HEK293 (cell line): Measurements from ENCODE around the gene PINLYP.
A peak's percentile ranks its signal among the peaks of the same experiment; 100 is the strongest.

Source experiments
- CTCF ChIP-seq: fragments of 450-650 bp; formaldehyde crosslinking; IDR thresholded peaks from 2 replicates; pipeline ENCODE4 v1.5.1; 2016; ENCODE audit warnings: missing biosample characterization, missing genetic modification characterization
- KLF1 ChIP-seq: fragments of 450-650 bp; formaldehyde crosslinking; IDR thresholded peaks from 2 replicates; pipeline ENCODE4 v1.5.1; 2016; ENCODE audit warnings: missing biosample characterization, missing genetic modification characterization
- MZF1 ChIP-seq: fragments of 450-650 bp; formaldehyde crosslinking; IDR thresholded peaks from 2 replicates; pipeline ENCODE4 v1.5.1; 2017; ENCODE audit warnings: missing biosample characterization, missing genetic modification characterization, borderline replicate concordance
- RBAK ChIP-seq: fragments of 450-650 bp; formaldehyde crosslinking; IDR thresholded peaks from 2 replicates; pipeline ENCODE4 v1.5.1; 2016; ENCODE audit warnings: missing biosample characterization, missing genetic modification characterization
- ZBTB1 ChIP-seq: fragments of 450-650 bp; formaldehyde crosslinking; IDR thresholded peaks from 2 replicates; pipeline ENCODE4 v1.5.1; 2016; ENCODE audit warnings: missing biosample characterization, missing genetic modification characterization
- ZBTB10 ChIP-seq: fragments of 450-650 bp; formaldehyde crosslinking; IDR thresholded peaks from 2 replicates; pipeline ENCODE4 v1.5.1; 2016; ENCODE audit warnings: missing biosample characterization, missing genetic modification characterization
- ZBTB11 ChIP-seq: fragments of 450-650 bp; formaldehyde crosslinking; conservative IDR thresholded peaks from 2 replicates; pipeline ENCODE4 v1.5.1; 2016; ENCODE audit warnings: low read depth, missing biosample characterization, missing genetic modification characterization
- ZBTB26 ChIP-seq: fragments of 450-650 bp; formaldehyde crosslinking; optimal IDR thresholded peaks from 2 replicates; pipeline ENCODE3; 2016; ENCODE audit warnings: missing biosample characterization, mild to moderate bottlenecking, missing genetic modification characterization
- ZNF169 ChIP-seq: fragments of 450-650 bp; formaldehyde crosslinking; IDR thresholded peaks from 2 replicates; pipeline ENCODE4 v1.5.1; 2016; ENCODE audit warnings: missing biosample characterization, missing genetic modification characterization
- ZNF19 ChIP-seq: fragments of 450-650 bp; formaldehyde crosslinking; IDR thresholded peaks from 2 replicates; pipeline ENCODE4; 2016; ENCODE audit warnings: missing biosample characterization, missing genetic modification characterization, low read depth
- ZNF24 ChIP-seq: fragments of 450-650 bp; formaldehyde crosslinking; IDR thresholded peaks from 2 replicates; pipeline ENCODE4 v1.5.1; 2016; ENCODE audit warnings: missing biosample characterization, missing genetic modification characterization
- ZNF26 ChIP-seq: fragments of 450-650 bp; formaldehyde crosslinking; IDR thresholded peaks from 2 replicates; pipeline ENCODE4 v1.5.1; 2016; ENCODE audit warnings: missing biosample characterization, missing genetic modification characterization
- ZNF514 ChIP-seq: fragments of 450-650 bp; formaldehyde crosslinking; IDR thresholded peaks from 2 replicates; pipeline ENCODE4 v1.5.1; 2016; ENCODE audit warnings: missing biosample characterization, missing genetic modification characterization
- ZNF555 ChIP-seq: fragments of 450-650 bp; formaldehyde crosslinking; conservative IDR thresholded peaks from 2 replicates; pipeline ENCODE4 v1.5.1; 2017; ENCODE audit warnings: missing biosample characterization, mild to moderate bottlenecking, missing genetic modification characterization, inconsistent platforms
- ZNF560 ChIP-seq: fragments of 450-650 bp; formaldehyde crosslinking; IDR thresholded peaks from 2 replicates; pipeline ENCODE4 v1.5.1; 2017; ENCODE audit warnings: missing biosample characterization, missing genetic modification characterization, borderline replicate concordance
- ZNF670 ChIP-seq: fragments of 450-650 bp; formaldehyde crosslinking; IDR thresholded peaks from 2 replicates; pipeline ENCODE4 v1.5.1; 2016; ENCODE audit warnings: missing biosample characterization, missing genetic modification characterization, low read depth
- TF ChIP-seq, protein P1 (sequence below): fragments of 450-650 bp; formaldehyde crosslinking; IDR thresholded peaks from 2 replicates; pipeline ENCODE4 v1.5.1; 2016; ENCODE audit warnings: missing biosample characterization, missing genetic modification characterization
- TF ChIP-seq, protein P2 (sequence below): fragments of 450-650 bp; formaldehyde crosslinking; IDR thresholded peaks from 2 replicates; pipeline ENCODE4 v1.5.1; 2016; ENCODE audit warnings: missing biosample characterization, missing genetic modification characterization
- TF ChIP-seq, protein P3 (sequence below): fragments of 450-650 bp; formaldehyde crosslinking; IDR thresholded peaks from 2 replicates; pipeline ENCODE4 v1.5.1; 2016; ENCODE audit warnings: missing biosample characterization, missing genetic modification characterization, borderline replicate concordance

The PINLYP gene

DNA sequence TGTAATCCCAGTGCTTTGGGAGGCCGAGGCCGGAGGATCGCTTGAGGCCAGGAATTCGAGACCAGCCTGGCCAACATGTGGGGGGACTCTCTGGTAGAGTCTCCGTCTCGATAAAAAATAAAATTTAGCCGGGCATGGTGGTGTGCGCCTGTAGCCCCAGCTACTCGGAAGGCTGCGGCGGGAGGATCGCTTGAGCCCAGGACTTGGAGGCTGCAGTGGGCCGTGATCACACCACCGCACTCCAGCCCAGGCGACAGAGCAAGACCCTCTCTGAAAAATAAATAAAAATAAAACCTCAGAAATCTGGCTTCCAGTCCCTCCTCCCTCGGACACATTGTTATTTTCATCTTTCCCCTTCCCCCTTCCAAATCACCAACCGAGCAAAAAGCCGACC lies 20.0 kb downstream of the PINLYP start (continued):
- TF ChIP-seq ZNF24 (tag by site-specific recombination) (no peak), ZNF169 (tag by site-specific recombination) (no peak), ZNF19 (tag by site-specific recombination) (no peak), ZBTB10 (tag by site-specific recombination) (0 out of 2 replicates have a peak, but pooled peaks have one; percentile 52), ZNF670 (tag by site-specific recombination) (no peak), ZBTB11 (peak; percentile 11), RBAK (tag by site-specific recombination) (peak; percentile 26; the same call in 1 of the 2 replicates), ZNF26 (no peak), MZF1 (tag by site-specific recombination) (0 out of 2 replicates have a peak, but pooled peaks have one; percentile 11), CTCF (tag by site-specific recombination) (peak; percentile 27; the same call in 1 of the 2 replicates), ZBTB26 (tag by site-specific recombination) (no peak), ZNF514 (tag by site-specific recombination) (no peak), ZNF555 (no peak), ZBTB1 (tag by site-specific recombination) (no peak), ZNF560 (tag by site-specific recombination) (no peak), KLF1 (tag by site-specific recombination) (0 out of 2 replicates have a peak, but pooled peaks have one; percentile 16)
- TF ChIP-seq, protein P1, sequence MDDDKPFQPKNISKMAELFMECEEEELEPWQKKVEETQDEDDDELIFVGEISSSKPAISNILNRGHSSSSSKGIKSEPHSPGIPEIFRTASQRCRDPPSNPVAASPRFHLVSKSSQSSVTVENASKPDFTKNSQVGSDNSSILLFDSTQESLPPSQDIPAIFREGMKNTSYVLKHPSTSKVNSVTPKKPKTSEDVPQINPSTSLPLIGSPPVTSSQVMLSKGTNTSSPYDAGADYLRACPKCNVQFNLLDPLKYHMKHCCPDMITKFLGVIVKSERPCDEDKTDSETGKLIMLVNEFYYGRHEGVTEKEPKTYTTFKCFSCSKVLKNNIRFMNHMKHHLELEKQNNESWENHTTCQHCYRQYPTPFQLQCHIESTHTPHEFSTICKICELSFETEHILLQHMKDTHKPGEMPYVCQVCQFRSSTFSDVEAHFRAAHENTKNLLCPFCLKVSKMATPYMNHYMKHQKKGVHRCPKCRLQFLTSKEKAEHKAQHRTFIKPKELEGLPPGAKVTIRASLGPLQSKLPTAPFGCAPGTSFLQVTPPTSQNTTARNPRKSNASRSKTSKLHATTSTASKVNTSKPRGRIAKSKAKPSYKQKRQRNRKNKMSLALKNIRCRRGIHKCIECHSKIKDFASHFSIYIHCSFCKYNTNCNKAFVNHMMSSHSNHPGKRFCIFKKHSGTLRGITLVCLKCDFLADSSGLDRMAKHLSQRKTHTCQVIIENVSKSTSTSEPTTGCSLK (tag by site-specific recombination) = no peak
- TF ChIP-seq, protein P2, sequence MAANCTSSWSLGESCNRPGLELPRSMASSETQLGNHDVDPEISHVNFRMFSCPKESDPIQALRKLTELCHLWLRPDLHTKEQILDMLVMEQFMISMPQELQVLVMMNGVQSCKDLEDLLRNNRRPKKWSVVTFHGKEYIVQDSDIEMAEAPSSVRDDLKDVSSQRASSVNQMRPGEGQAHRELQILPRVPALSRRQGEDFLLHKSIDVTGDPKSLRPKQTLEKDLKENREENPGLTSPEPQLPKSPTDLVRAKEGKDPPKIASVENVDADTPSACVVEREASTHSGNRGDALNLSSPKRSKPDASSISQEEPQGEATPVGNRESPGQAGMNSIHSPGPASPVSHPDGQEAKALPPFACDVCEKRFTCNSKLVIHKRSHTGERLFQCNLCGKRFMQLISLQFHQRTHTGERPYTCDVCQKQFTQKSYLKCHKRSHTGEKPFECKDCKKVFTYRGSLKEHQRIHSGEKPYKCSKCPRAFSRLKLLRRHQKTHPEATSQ (tag by site-specific recombination) = peak; percentile 59; the same call in 1 of the 2 replicates
- TF ChIP-seq, protein P3, sequence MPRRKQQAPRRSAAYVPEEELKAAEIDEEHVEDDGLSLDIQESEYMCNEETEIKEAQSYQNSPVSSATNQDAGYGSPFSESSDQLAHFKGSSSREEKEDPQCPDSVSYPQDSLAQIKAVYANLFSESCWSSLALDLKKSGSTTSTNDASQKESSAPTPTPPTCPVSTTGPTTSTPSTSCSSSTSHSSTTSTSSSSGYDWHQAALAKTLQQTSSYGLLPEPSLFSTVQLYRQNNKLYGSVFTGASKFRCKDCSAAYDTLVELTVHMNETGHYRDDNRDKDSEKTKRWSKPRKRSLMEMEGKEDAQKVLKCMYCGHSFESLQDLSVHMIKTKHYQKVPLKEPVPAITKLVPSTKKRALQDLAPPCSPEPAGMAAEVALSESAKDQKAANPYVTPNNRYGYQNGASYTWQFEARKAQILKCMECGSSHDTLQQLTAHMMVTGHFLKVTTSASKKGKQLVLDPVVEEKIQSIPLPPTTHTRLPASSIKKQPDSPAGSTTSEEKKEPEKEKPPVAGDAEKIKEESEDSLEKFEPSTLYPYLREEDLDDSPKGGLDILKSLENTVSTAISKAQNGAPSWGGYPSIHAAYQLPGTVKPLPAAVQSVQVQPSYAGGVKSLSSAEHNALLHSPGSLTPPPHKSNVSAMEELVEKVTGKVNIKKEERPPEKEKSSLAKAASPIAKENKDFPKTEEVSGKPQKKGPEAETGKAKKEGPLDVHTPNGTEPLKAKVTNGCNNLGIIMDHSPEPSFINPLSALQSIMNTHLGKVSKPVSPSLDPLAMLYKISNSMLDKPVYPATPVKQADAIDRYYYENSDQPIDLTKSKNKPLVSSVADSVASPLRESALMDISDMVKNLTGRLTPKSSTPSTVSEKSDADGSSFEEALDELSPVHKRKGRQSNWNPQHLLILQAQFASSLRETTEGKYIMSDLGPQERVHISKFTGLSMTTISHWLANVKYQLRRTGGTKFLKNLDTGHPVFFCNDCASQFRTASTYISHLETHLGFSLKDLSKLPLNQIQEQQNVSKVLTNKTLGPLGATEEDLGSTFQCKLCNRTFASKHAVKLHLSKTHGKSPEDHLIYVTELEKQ (tag by site-specific recombination) = no peak
